Adrenal gland (tissue), 12 donors: ENCODE results near the gene PARP8. TPM values are rescaled to one million over a fixed set of nuclear protein-coding genes. Genes with fewer than 3 reads are reported as not detected.
"Not testable (repeated sequence)": the region's sequence is repeated elsewhere in the genome, so short reads cannot be mapped to it uniquely, and the experiment has no call there.

ENCODE experiments used
- DNase-seq, 7 donors: peaks; one replicate each; pipeline ENCODE4 v3.0.0-alpha.2; 2019 to 2020
- H3K27ac ChIP-seq, 5 donors: fragments of 200-600 bp; sonication (generic) in 4 of 5; 1 replicate in 3 of 5; 2 replicates in 2 of 5; pipeline versions ENCODE4 v1.5.1 to v1.8.0; 2016 to 2020; ENCODE audit warnings: mild to moderate bottlenecking in 1 of 5
- H3K27me3 ChIP-seq: fragments of 200-600 bp; 2 replicates; pipeline ENCODE4 v1.8.0; 2021
- H3K36me3 ChIP-seq, 2 donors: fragments of 200-600 bp; replicated peaks in 1 of 2; 1 replicate in 1 of 2; 2 replicates in 1 of 2; pipeline versions ENCODE4 v1.5.1 to v1.8.0; 2018 to 2022
- H3K4me1 ChIP-seq, 2 donors: fragments of 200-600 bp; replicated peaks in 1 of 2; 1 replicate in 1 of 2; 2 replicates in 1 of 2; pipeline versions ENCODE4 v1.5.1 to v1.8.0; 2018 to 2021
- H3K4me3 ChIP-seq, 4 donors: fragments of 200-600 bp; sonication (generic) in 3 of 4; one replicate each; pipeline ENCODE4 v1.5.1; 2016 to 2018
- H3K9me3 ChIP-seq, 3 donors: fragments of 200-600 bp; sonication (generic) in 1 of 3; replicated peaks in 1 of 3; 1 replicate in 2 of 3; 2 replicates in 1 of 3; pipeline versions ENCODE4 v1.5.1 to v1.8.0; 2016 to 2021
- CTCF ChIP-seq, 6 experiments: fragments of 450-650 bp in 4 of 6; fragments of 200-600 bp in 2 of 6; sonication (generic) in 1 of 6; IDR thresholded peaks; 1 replicate in 5 of 6; 2 replicates in 1 of 6; pipeline versions ENCODE4 v1.5.1 to v1.8.0; 2016 to 2021; ENCODE audit warnings: antibody characterized with exemption in 6 of 6, mild to moderate bottlenecking in 2 of 6, moderate library complexity in 1 of 6
- POLR2A ChIP-seq, 2 donors: fragments of 450-650 bp; IDR thresholded peaks; one replicate each; pipeline ENCODE4 v1.6.1; 2017; ENCODE audit warnings: antibody characterized with exemption in 2 of 2, mild to moderate bottlenecking in 2 of 2, moderate library complexity in 1 of 2
- WGBS, 4 donors: extraction: QIAGEN DNeasy Blood & Tissue Kit in 2 of 4; methylation state at CpG; one replicate each; pipeline versions ENCODE4 v1.1.5 to v1.1.7; 2013 to 2017; 5-methylcytosine and 5-hydroxymethylcytosine counted together
- intact Hi-C, 2 donors: fragments of 100-400 bp; cut with DNase I; formaldehyde crosslinking; loops; one replicate each; pipeline versions ENCODE4 v1.14.1 to v1.15.0; 2022 to 2023
- polyA plus RNA-seq, 3 donors: library from polyadenylated mRNA; stranded (reverse); fragments of 200-250 nt in 2 of 3; fragments of 350-450 nt in 1 of 3; fragmentation: Illumina TruSeq in 1 of 3; extraction: RNeasy Lipid Tissue Mini Kit (QIAGEN cat#74804) in 1 of 3; gene quantifications; one replicate each; pipeline ENCODE4 v1.2.3, GENCODE V29; 2013 to 2014
- total RNA-seq, 9 donors: library from RNA; depleted of rRNA in 4 of 9; stranded (reverse); fragments of >200 nt in 4 of 9; fragments of 120-200 nt in 1 of 9; fragmentation: NEBNext Ultra II Directional in 1 of 9; extraction: Animal tissue kit (Norgen Biotek cat#: 25700) in 1 of 9; gene quantifications; one replicate each; pipeline versions ENCODE4 v1.1.0 to v1.2.4, GENCODE V29; 2013 to 2023
- donor health status: healthy with polysubstance abuse.
- donor health status: Bipolar disorder and iron deficiency.
- donor health status: DM: yes; HTN: yes; CAD: no.
- donor health status: DM: no; HTN: no; CAD: no.
- donor health status: DM: no; HTN: no; CAD: no.
- donor health status: DM: yes; HTN: yes; CAD: no.

The PARP8 gene
- total and polyA plus RNA-seq, 12 donors: 7.5 to 41.8 (median 24.0) TPM

- TF ChIP-seq CTCF (IDR thresholded peaks at IDR 0.05) (no peak), POLR2A (IDR thresholded peaks at IDR 0.05) (no peak)
- no peaks in the 10 kb centered on the region for H3K9me3 ChIP-seq
- no peaks in the 10 kb centered on the region for H3K27me3 ChIP-seq
- no peaks in the 10 kb centered on the region for H3K4me1 ChIP-seq
- no peak for DNase-seq
- H3K27ac ChIP-seq: no peak overlapping the region
- H3K36me3 ChIP-seq: no peaks in the 10 kb centered on the region
- WGBS, 4 donors: 88 to 91% (median 90%) methylated on average over 5 of the region's 5 CpGs
- intact Hi-C loops: no loop called here
- no peak overlapping the region for H3K4me3 ChIP-seq
Observed at GRCh38 chr5:50657044-50657443, 9.4 kb upstream of the PARP8 start.

- TF ChIP-seq CTCF (IDR thresholded peaks at IDR 0.05) (no peak), POLR2A (IDR thresholded peaks at IDR 0.05) (no peak)
- no peaks in the 10 kb centered on the region for H3K36me3 ChIP-seq
- no peaks in the 10 kb centered on the region for H3K9me3 ChIP-seq
- H3K4me3 ChIP-seq: no peak overlapping the region
- WGBS, 4 donors: 59 to 92% (median 64%) methylated on average over 1 of the region's 1 CpG
- H3K27me3 ChIP-seq: no peaks in the 10 kb centered on the region
- intact Hi-C loops: no loop called here
- H3K4me1 ChIP-seq: no peaks in the 10 kb centered on the region
- H3K27ac ChIP-seq: no peak overlapping the region
- DNase-seq: no peak
Observed at GRCh38 chr5:50658246-50658645, 8.2 kb upstream of the PARP8 start.

GRCh38 chr5:50663636-50664035, 2.8 kb upstream of the PARP8 start:
- intact Hi-C loops: loop anchor here in 1 of 2 donors (10.0 kb wide), 1 partner anchor 81 kb away; no protein-coding TSS in a partner anchor
- no peaks in the 10 kb centered on the region for H3K27me3 ChIP-seq
- H3K36me3 ChIP-seq: no peaks in the 10 kb centered on the region
- no peak overlapping the region for H3K27ac ChIP-seq
- no peaks in the 10 kb centered on the region for H3K9me3 ChIP-seq
- TF ChIP-seq CTCF (IDR thresholded peaks at IDR 0.05) (no peak), POLR2A (IDR thresholded peaks at IDR 0.05) (no peak)
- no peak overlapping the region for H3K4me3 ChIP-seq
- WGBS, 4 donors: 56 to 80% (median 60%) methylated on average over 4 of the region's 4 CpGs
- peaks cover 0 to 10% of the 10 kb centered on the region in 2 donors for H3K4me1 ChIP-seq
- peak in 5 of 7 donors; percentile 24 to 47 (median 29) for DNase-seq

- H3K36me3 ChIP-seq: no peaks in the 10 kb centered on the region
- TF ChIP-seq POLR2A (IDR thresholded peaks at IDR 0.05) (no peak), CTCF (IDR thresholded peaks at IDR 0.05) (no peak)
- no peak overlapping the region for H3K27ac ChIP-seq
- peaks cover 0 to 24% of the 10 kb centered on the region in 2 donors for H3K4me1 ChIP-seq
- intact Hi-C loops: loop anchor here in 1 of 2 donors (10.0 kb wide), 1 partner anchor 80 kb away; no protein-coding TSS in a partner anchor
- H3K9me3 ChIP-seq: no peaks in the 10 kb centered on the region
- no peak for DNase-seq
- H3K4me3 ChIP-seq: no peak overlapping the region
- no peaks in the 10 kb centered on the region for H3K27me3 ChIP-seq
Observed at GRCh38 chr5:50665091-50665490, 1.3 kb upstream of the PARP8 start.

GRCh38 chr5:50665761-50666202, 655 bp upstream of the PARP8 start:
- 47 to 60% (median 51%) methylated on average over 8 of the region's 8 CpGs for WGBS, 4 donors
- H3K27ac ChIP-seq: peak overlapping the region in 3 of 5 donors; percentile 87 to 93 (median 89)
- peak in 4 of 7 donors; percentile 8 to 54 (median 20) for DNase-seq
- H3K4me3 ChIP-seq: peak overlapping the region in 2 of 4 donors; percentile 83 to 100
- not testable (repeated sequence) for H3K27me3 ChIP-seq, H3K9me3 ChIP-seq, H3K36me3 ChIP-seq
- peaks cover 0 to 25% of the 10 kb centered on the region in 2 donors for H3K4me1 ChIP-seq
- intact Hi-C loops: loop anchor here in 1 of 2 donors (10.0 kb wide), 1 partner anchor 79 kb away; no protein-coding TSS in a partner anchor
